Activated naive CD4-positive, alpha-beta T cell treated with anti-CD3 and anti-CD28 coated beads, Interleukin-2, amount 50 U/mL, for 72 hours (primary cell): ENCODE data around the gene MTCL1. TPM values are rescaled to one million over a fixed set of nuclear protein-coding genes. Genes with fewer than 3 reads are reported as not detected.

Source experiments
- ATAC-seq, 2 donors: fragments of 150-1000 bp; cut with Tn5 transposase; 2 replicates each; pipeline ENCODE4 v1.10.0; 2021; ENCODE audit warnings: mild to moderate bottlenecking in 2 of 2, moderate library complexity in 2 of 2
- DNase-seq, 2 donors: peaks; one replicate each; pipeline ENCODE4 v3.0.0; 2021 to 2022; ENCODE audit warnings: low spot score in 2 of 2
- H3K27ac Mint-ChIP-seq, 2 donors: one replicate each; pipeline ENCODE4 v1.8.0; 2022; ENCODE audit warnings: mild to moderate bottlenecking in 2 of 2, mixed read lengths in 2 of 2
- H3K36me3 Mint-ChIP-seq, 2 donors: one replicate each; pipeline ENCODE4 v1.8.0; 2022; ENCODE audit warnings: mixed read lengths in 2 of 2
- H3K9me3 Mint-ChIP-seq, 2 donors: one replicate each; pipeline ENCODE4 v1.8.0; 2022; ENCODE audit warnings: mixed read lengths in 2 of 2
- total RNA-seq, 2 donors: library from RNA; stranded (reverse); gene quantifications; one replicate each; pipeline ENCODE4 v1.2.3, GENCODE V29; 2022

MTCL1 gene
- total RNA-seq, 2 donors from 2014 or later, result 0.06 to 0.66 TPM

GRCh38 chr18:8800445-8800844, 95.1 kb downstream of the MTCL1 start:
- DNase-seq (no peak), ATAC-seq (no peak)
- no peaks in the 10 kb centered on the region for H3K9me3 Mint-ChIP-seq
- no peaks in the 10 kb centered on the region for H3K36me3 Mint-ChIP-seq
- H3K27ac Mint-ChIP-seq, result no peak overlapping the region

- ATAC-seq (no peak), DNase-seq (no peak)
- no peak overlapping the region for H3K27ac Mint-ChIP-seq
- no peaks in the 10 kb centered on the region for H3K36me3 Mint-ChIP-seq
- H3K9me3 Mint-ChIP-seq, result no peaks in the 10 kb centered on the region
Measured at GRCh38 chr18:8800876-8801262, 95.5 kb downstream of the MTCL1 start.

GRCh38 chr18:8801263-8801901, 96.0 kb downstream of the MTCL1 start:
- Mint-ChIP-seq H3K9me3 (no peaks in the 10 kb centered on the region), H3K36me3 (no peaks in the 10 kb centered on the region), H3K27ac (no peak overlapping the region)
- DNase-seq, result no peak
- no peak for ATAC-seq

DNA sequence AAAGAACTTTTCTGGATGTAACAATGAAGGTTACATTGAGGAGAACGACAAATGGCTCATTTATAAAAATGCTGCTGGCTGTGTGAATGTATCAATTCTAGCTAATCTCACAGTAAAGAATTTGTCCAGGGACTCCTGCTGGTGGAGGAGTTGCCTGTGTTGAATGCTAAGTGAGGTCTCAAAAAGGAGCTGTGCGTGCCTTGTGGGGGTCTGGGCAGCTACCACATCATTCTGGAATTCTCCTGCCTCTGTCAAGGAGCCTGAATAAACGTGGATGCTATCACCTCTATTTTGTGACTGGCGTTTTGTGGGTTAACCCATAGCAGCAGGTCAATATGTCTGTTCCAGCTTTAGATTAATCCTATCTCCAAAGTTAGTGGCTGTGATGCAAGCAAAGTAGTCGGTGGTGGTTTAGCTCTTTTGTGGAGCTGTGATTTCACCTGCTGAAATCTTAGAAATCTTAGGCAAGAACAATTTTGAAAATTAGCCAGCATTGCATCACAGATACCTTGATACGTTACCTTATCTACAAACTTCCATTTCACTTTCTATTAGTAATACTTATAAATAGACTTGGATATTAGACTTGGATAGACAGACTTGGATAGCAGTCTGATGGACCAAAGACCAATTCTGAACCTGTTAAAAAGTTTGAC, 96.8 kb downstream of the MTCL1 start:
- peak overlapping the region in 1 of 2 donors; percentile 36 for H3K27ac Mint-ChIP-seq
- H3K36me3 Mint-ChIP-seq, result no peaks in the 10 kb centered on the region
- H3K9me3 Mint-ChIP-seq, result no peaks in the 10 kb centered on the region
- DNase-seq, result no peak
- no peak for ATAC-seq

GRCh38 chr18:8803063-8803795, 97.9 kb downstream of the MTCL1 start:
- Mint-ChIP-seq H3K27ac (no peak overlapping the region), H3K9me3 (no peaks in the 10 kb centered on the region), H3K36me3 (no peaks in the 10 kb centered on the region)
- DNase-seq, result no peak
- no peak for ATAC-seq

DNA sequence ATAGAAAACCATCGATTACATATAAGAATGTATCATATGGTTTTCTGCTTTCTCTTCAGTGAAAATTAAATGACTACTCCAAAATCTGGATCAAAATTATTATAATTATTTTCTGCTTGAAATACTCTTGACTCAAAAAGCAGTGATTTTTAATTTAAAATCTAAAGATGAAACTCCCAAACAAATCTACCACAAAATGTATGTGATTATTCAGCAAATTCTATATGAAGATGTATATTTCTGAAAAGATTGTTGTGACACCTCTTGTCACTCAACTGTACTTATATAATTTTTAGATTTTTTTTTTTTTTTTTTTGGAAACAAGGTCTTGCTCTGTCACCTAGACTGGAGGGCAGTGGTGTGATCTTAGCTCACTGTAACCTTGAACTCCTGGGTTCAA, 98.6 kb downstream of the MTCL1 start:
- Mint-ChIP-seq H3K27ac (no peak overlapping the region), H3K36me3 (no peaks in the 10 kb centered on the region), H3K9me3 (no peaks in the 10 kb centered on the region)
- DNase-seq (no peak), ATAC-seq (no peak)

DNA sequence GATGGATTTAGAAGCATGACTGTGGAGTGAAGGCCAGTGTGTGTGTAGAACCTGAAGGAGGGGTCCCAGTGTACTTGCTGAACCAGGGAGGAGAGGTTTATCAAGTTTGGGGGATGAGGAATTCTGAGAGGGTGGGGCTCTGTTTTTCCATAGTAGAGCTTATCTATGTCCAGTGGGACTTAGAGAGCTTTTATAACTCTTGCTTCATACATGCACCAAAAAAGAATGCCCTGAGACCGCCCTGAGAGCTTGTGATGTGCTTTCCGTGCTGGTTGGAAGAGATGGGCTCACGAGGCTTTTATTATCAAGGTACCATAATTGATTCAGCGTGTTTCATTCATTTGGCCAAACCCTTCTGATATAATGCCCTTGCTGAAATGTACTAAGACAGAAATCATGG, 100.2 kb downstream of the MTCL1 start:
- Mint-ChIP-seq H3K9me3 (no peaks in the 10 kb centered on the region), H3K36me3 (no peaks in the 10 kb centered on the region), H3K27ac (no peak overlapping the region)
- no peak for ATAC-seq
- no peak for DNase-seq

DNA sequence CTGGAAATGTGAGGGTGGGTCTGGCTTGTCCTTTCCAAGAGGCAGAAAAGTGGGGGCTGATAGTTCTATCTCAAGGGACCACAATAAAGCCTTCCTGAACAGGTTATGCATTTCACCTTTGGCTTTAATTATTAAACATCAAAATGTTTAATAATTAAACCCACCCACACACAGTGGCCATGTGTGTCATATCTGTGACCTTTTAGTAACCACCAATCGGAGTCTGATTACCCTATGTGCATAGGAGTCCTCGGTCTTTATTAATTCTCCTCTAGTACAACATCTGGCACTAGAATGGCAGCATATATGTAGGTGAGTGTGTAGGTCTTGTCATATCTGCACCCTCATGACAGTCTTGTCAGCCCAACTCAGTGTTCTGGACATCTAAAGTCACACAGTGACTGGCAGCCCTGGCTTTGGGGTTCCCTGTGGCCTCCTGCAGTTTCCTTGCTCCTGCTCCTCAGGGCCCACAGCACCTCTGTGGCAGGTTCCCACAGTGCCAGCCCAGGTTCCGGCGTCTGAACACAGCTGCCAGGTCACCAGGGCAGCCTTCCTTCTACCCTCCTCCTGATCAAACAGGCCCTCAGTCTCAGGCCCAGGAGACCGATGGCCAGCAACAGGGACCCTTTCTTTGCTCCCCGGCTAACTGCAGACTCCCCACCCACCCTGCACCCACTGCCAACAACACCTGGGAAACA, 100.9 kb downstream of the MTCL1 start:
- Mint-ChIP-seq H3K36me3 (no peaks in the 10 kb centered on the region), H3K27ac (no peak overlapping the region), H3K9me3 (no peaks in the 10 kb centered on the region)
- ATAC-seq (no peak), DNase-seq (no peak)

GRCh38 chr18:8806798-8807487, 101.6 kb downstream of the MTCL1 start:
- Mint-ChIP-seq H3K36me3 (no peaks in the 10 kb centered on the region), H3K27ac (no peak overlapping the region), H3K9me3 (no peaks in the 10 kb centered on the region)
- DNase-seq (no peak), ATAC-seq (no peak)

GRCh38 chr18:8807488-8807805, 102.1 kb downstream of the MTCL1 start:
- Mint-ChIP-seq H3K27ac (no peak overlapping the region), H3K9me3 (no peaks in the 10 kb centered on the region), H3K36me3 (no peaks in the 10 kb centered on the region)
- DNase-seq (no peak), ATAC-seq (peak in 1 of 2 donors; percentile 43)

GRCh38 chr18:8808001-8808400, 102.6 kb downstream of the MTCL1 start:
- DNase-seq (no peak), ATAC-seq (no peak)
- H3K27ac Mint-ChIP-seq, result no peak overlapping the region
- H3K9me3 Mint-ChIP-seq, result no peaks in the 10 kb centered on the region
- no peaks in the 10 kb centered on the region for H3K36me3 Mint-ChIP-seq

GRCh38 chr18:8809514-8809913, 104.2 kb downstream of the MTCL1 start:
- no peaks in the 10 kb centered on the region for H3K9me3 Mint-ChIP-seq
- H3K27ac Mint-ChIP-seq, result no peak overlapping the region
- no peaks in the 10 kb centered on the region for H3K36me3 Mint-ChIP-seq
- ATAC-seq (no peak), DNase-seq (no peak)

GRCh38 chr18:8810157-8810556, 104.8 kb downstream of the MTCL1 start:
- no peaks in the 10 kb centered on the region for H3K36me3 Mint-ChIP-seq
- DNase-seq, result no peak
- H3K27ac Mint-ChIP-seq, result peak overlapping the region in 1 of 2 donors; percentile 32
- ATAC-seq, result no peak
- no peaks in the 10 kb centered on the region for H3K9me3 Mint-ChIP-seq

DNA sequence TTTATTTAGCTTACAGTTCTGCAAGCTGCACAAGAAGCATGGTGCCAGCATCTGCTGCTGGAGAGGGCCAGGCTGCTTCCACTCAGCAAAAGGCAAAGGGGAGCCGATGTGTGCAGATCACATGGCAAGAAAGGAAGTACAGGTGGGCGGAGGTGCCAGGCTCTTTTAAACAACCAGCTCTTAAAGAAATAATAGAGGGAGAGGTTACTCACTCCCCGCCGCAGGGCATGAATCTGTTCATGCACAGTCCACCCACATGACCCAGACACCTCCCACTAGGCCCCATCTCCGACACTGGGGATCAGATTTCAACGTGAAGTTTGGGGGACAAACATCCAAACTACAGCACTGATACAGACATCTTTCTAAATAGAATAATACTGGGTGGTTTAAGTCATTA, 105.8 kb downstream of the MTCL1 start:
- no peak for ATAC-seq
- H3K27ac Mint-ChIP-seq, result no peak overlapping the region
- H3K36me3 Mint-ChIP-seq, result no peaks in the 10 kb centered on the region
- H3K9me3 Mint-ChIP-seq, result no peaks in the 10 kb centered on the region
- DNase-seq, result no peak

DNA sequence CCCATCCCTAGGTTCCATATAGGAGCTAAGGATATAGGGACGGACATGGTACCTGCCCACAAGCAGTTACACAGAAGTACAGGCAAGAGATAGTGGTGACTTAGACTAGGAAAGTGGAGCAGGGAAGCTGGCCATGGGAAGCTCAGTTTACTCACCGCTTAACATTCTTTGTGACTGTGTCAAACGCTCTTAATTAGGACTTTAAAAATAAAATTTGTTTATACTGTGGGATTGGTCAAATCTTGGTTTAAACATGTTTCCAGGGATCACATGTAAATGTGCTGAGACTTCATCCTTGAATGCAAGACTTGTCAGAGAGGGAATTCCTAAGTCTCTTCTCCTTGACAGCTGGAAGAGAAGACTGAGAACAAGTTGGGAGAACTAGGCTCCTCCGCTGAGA, 107.3 kb downstream of the MTCL1 start:
- no peaks in the 10 kb centered on the region for H3K36me3 Mint-ChIP-seq
- no peak overlapping the region for H3K27ac Mint-ChIP-seq
- ATAC-seq (no peak), DNase-seq (no peak)
- no peaks in the 10 kb centered on the region for H3K9me3 Mint-ChIP-seq

- Mint-ChIP-seq H3K36me3 (no peaks in the 10 kb centered on the region), H3K9me3 (no peaks in the 10 kb centered on the region), H3K27ac (no peak overlapping the region)
- ATAC-seq (no peak), DNase-seq (no peak)
Measured at GRCh38 chr18:8813611-8814010, 108.3 kb downstream of the MTCL1 start.

DNA sequence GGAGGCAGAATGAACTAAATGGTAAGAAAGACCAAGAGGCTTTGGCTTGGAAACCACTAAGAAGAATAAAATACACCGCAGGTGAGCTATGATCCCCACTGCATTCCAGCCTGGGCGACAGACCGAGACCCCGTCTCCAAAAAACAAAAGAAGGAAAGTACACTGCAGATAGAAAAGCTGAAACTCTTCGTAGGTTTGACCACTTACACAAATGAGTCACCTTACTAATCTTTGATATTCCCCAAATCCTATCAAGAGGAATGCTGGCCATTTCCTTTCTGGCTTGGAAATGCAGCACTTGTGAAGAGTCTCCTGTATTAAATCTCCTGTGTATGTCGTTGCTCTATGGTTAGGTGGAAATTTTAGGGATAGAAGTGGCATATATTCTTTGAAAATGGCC, 108.8 kb downstream of the MTCL1 start:
- no peak for ATAC-seq
- DNase-seq, result no peak
- H3K27ac Mint-ChIP-seq, result no peak overlapping the region
- H3K9me3 Mint-ChIP-seq, result no peaks in the 10 kb centered on the region
- H3K36me3 Mint-ChIP-seq, result no peaks in the 10 kb centered on the region
